ENCODE measurements around the gene COL4A4. TPM values are rescaled to one million over a fixed set of nuclear protein-coding genes. Genes with fewer than 3 reads are reported as not detected.
"Not testable (repeated sequence)": the region's sequence is repeated elsewhere in the genome, so short reads cannot be mapped to it uniquely, and the experiment has no call there.

The COL4A4 gene
- total and polyA plus RNA-seq, 7 experiments from 2014 or later, result 0.08 to 0.39 (median 0.19) TPM; not detected in 3

GRCh38 chr2:227098162-227098515 lies 65.9 kb downstream of the COL4A4 start:
- H3K36me3 ChIP-seq (ENCODE audit: control insufficient read depth in 2 of 3, insufficient read depth in 3 of 3, low read length in 3 of 3), result no peaks in the 10 kb centered on the region
- intact Hi-C loops (cut with micrococcal nuclease), result no loop called here
- ChIA-PET CTCF (no interaction called here), POLR2A (no interaction called here)
- H3K27ac ChIP-seq (ENCODE audit: low read depth, low read length), result no peak overlapping the region
- H3K4me3 ChIP-seq (ENCODE audit: low read length), result no peak overlapping the region
- DNase-seq (no peak), ATAC-seq (no peak)
- no peaks in the 10 kb centered on the region for H3K36me3 Mint-ChIP-seq
- peaks cover 0 to 2% (median 0%) of the 10 kb centered on the region in 11 donors for H3K9me3 Mint-ChIP-seq
- H3K27me3 ChIP-seq (ENCODE audit: control insufficient read depth in 2 of 2, insufficient read depth in 2 of 2, low read length in 2 of 2), result no peaks in the 10 kb centered on the region
- no peaks in the 10 kb centered on the region for H3K4me1 Mint-ChIP-seq
- no peaks in the 10 kb centered on the region for H3K9me3 ChIP-seq (ENCODE audit: control insufficient read depth in 2 of 3, low read length in 3 of 3)
- H3K4me1 ChIP-seq (ENCODE audit: control insufficient read depth in 2 of 2, insufficient read depth in 2 of 2, low read length in 2 of 2), result no peaks in the 10 kb centered on the region
- peaks cover 0 to 6% (median 0%) of the 10 kb centered on the region in 5 donors for H3K27me3 Mint-ChIP-seq
- no peak overlapping the region for H3K4me3 Mint-ChIP-seq
- H3K27ac Mint-ChIP-seq, result no peak overlapping the region

- peaks cover 0 to 3% (median 0%) of the 10 kb centered on the region in 11 donors for H3K9me3 Mint-ChIP-seq
- intact Hi-C loops (cut with micrococcal nuclease), result no loop called here
- no peak for DNase-seq
- no peaks in the 10 kb centered on the region for H3K36me3 ChIP-seq (ENCODE audit: control insufficient read depth in 2 of 3, insufficient read depth in 3 of 3, low read length in 3 of 3)
- H3K27ac ChIP-seq (ENCODE audit: low read depth, low read length), result no peak overlapping the region
- H3K36me3 Mint-ChIP-seq, result no peaks in the 10 kb centered on the region
- no peak overlapping the region for H3K4me3 ChIP-seq (ENCODE audit: low read length)
- no peaks in the 10 kb centered on the region for H3K27me3 ChIP-seq (ENCODE audit: control insufficient read depth in 2 of 2, insufficient read depth in 2 of 2, low read length in 2 of 2)
- no peak for ATAC-seq
- H3K4me3 Mint-ChIP-seq, result no peak overlapping the region
- H3K4me1 Mint-ChIP-seq, result no peaks in the 10 kb centered on the region
- no peak overlapping the region for H3K27ac Mint-ChIP-seq
- POLR2A ChIA-PET, result no interaction called here
- peaks cover 0 to 6% (median 0%) of the 10 kb centered on the region in 5 donors for H3K27me3 Mint-ChIP-seq
- CTCF ChIA-PET, result no interaction called here
- no peaks in the 10 kb centered on the region for H3K9me3 ChIP-seq (ENCODE audit: control insufficient read depth in 2 of 3, low read length in 3 of 3)
- no peaks in the 10 kb centered on the region for H3K4me1 ChIP-seq (ENCODE audit: control insufficient read depth in 2 of 2, insufficient read depth in 2 of 2, low read length in 2 of 2)
Measured at GRCh38 chr2:227097495-227098161, 66.4 kb downstream of the COL4A4 start.

- no peak overlapping the region for H3K27ac ChIP-seq (ENCODE audit: low read depth, low read length)
- Mint-ChIP-seq H3K4me3 (no peak overlapping the region), H3K27ac (no peak overlapping the region), H3K4me1 (no peaks in the 10 kb centered on the region), H3K9me3 (peaks cover 0 to 3% (median 0%) of the 10 kb centered on the region in 11 donors), H3K27me3 (peaks cover 0 to 6% (median 0%) of the 10 kb centered on the region in 5 donors), H3K36me3 (no peaks in the 10 kb centered on the region)
- no peak for ATAC-seq
- H3K27me3 ChIP-seq (ENCODE audit: control insufficient read depth in 2 of 2, insufficient read depth in 2 of 2, low read length in 2 of 2), result no peaks in the 10 kb centered on the region
- DNase-seq, result no peak
- no peaks in the 10 kb centered on the region for H3K9me3 ChIP-seq (ENCODE audit: control insufficient read depth in 2 of 3, low read length in 3 of 3)
- no peak overlapping the region for H3K4me3 ChIP-seq (ENCODE audit: low read length)
- H3K36me3 ChIP-seq (ENCODE audit: control insufficient read depth in 2 of 3, insufficient read depth in 3 of 3, low read length in 3 of 3), result no peaks in the 10 kb centered on the region
- intact Hi-C loops (cut with micrococcal nuclease), result no loop called here
- ChIA-PET POLR2A (no interaction called here), CTCF (no interaction called here)
- H3K4me1 ChIP-seq (ENCODE audit: control insufficient read depth in 2 of 2, insufficient read depth in 2 of 2, low read length in 2 of 2), result no peaks in the 10 kb centered on the region
Measured at GRCh38 chr2:227095346-227095745, 68.7 kb downstream of the COL4A4 start.

- Histone ChIP-seq H3K4me1 (ENCODE audit: control insufficient read depth in 2 of 2, insufficient read depth in 2 of 2, low read length in 2 of 2) (no peaks in the 10 kb centered on the region), H3K36me3 (ENCODE audit: control insufficient read depth in 2 of 3, insufficient read depth in 3 of 3, low read length in 3 of 3) (no peaks in the 10 kb centered on the region), H3K9me3 (ENCODE audit: control insufficient read depth in 2 of 3, low read length in 3 of 3) (no peaks in the 10 kb centered on the region), H3K27me3 (ENCODE audit: control insufficient read depth in 2 of 2, insufficient read depth in 2 of 2, low read length in 2 of 2) (no peaks in the 10 kb centered on the region), H3K4me3 (ENCODE audit: low read length) (no peak overlapping the region), H3K27ac (ENCODE audit: low read depth, low read length) (no peak overlapping the region)
- no peaks in the 10 kb centered on the region for H3K4me1 Mint-ChIP-seq
- H3K27ac Mint-ChIP-seq, result no peak overlapping the region
- POLR2A ChIA-PET, result interaction anchor here (0.6 kb wide), 1 partner anchor 9 kb away, joined by 3 read pairs; no protein-coding TSS in a partner anchor
- H3K27me3 Mint-ChIP-seq, result peaks cover 2 to 30% (median 14%) of the 10 kb centered on the region in 5 donors
- H3K4me3 Mint-ChIP-seq, result no peak overlapping the region
- no peak for DNase-seq
- H3K9me3 Mint-ChIP-seq, result peaks cover 0 to 2% (median 0%) of the 10 kb centered on the region in 11 donors
- no peaks in the 10 kb centered on the region for H3K36me3 Mint-ChIP-seq
- no peak for ATAC-seq
- intact Hi-C loops (cut with micrococcal nuclease), result no loop called here
- CTCF ChIA-PET, result no interaction called here
Measured at GRCh38 chr2:227082286-227082685, 81.7 kb downstream of the COL4A4 start.

GRCh38 chr2:227079726-227080125 lies 84.3 kb downstream of the COL4A4 start:
- Mint-ChIP-seq H3K36me3 (no peaks in the 10 kb centered on the region), H3K27me3 (peaks cover 0 to 28% (median 13%) of the 10 kb centered on the region in 5 donors), H3K27ac (no peak overlapping the region), H3K4me1 (no peaks in the 10 kb centered on the region), H3K9me3 (peaks cover 0 to 5% (median 0%) of the 10 kb centered on the region in 11 donors), H3K4me3 (no peak overlapping the region)
- no peak for DNase-seq
- Histone ChIP-seq H3K4me1 (ENCODE audit: control insufficient read depth in 2 of 2, insufficient read depth in 2 of 2, low read length in 2 of 2) (no peaks in the 10 kb centered on the region), H3K27ac (ENCODE audit: low read depth, low read length) (no peak overlapping the region), H3K27me3 (ENCODE audit: control insufficient read depth in 2 of 2, insufficient read depth in 2 of 2, low read length in 2 of 2) (no peaks in the 10 kb centered on the region), H3K36me3 (ENCODE audit: control insufficient read depth in 2 of 3, insufficient read depth in 3 of 3, low read length in 3 of 3) (no peaks in the 10 kb centered on the region), H3K4me3 (ENCODE audit: low read length) (no peak overlapping the region), H3K9me3 (ENCODE audit: control insufficient read depth in 2 of 3, low read length in 3 of 3) (no peaks in the 10 kb centered on the region)
- ChIA-PET POLR2A (no interaction called here), CTCF (no interaction called here)
- intact Hi-C loops (cut with micrococcal nuclease), result no loop called here
- ATAC-seq, result no peak

GRCh38 chr2:227065065-227065464 lies 98.9 kb downstream of the COL4A4 start:
- ATAC-seq; H3K4me3 ChIP-seq (ENCODE audit: low read length); H3K4me1 Mint-ChIP-seq; H3K9me3 ChIP-seq (ENCODE audit: control insufficient read depth in 2 of 3, low read length in 3 of 3); intact Hi-C loops (cut with micrococcal nuclease); H3K36me3 ChIP-seq (ENCODE audit: control insufficient read depth in 2 of 3, insufficient read depth in 3 of 3, low read length in 3 of 3); H3K36me3 Mint-ChIP-seq; H3K4me1 ChIP-seq (ENCODE audit: control insufficient read depth in 2 of 2, insufficient read depth in 2 of 2, low read length in 2 of 2); DNase-seq; POLR2A ChIA-PET; H3K27ac ChIP-seq (ENCODE audit: low read depth, low read length); CTCF ChIA-PET; H3K4me3 Mint-ChIP-seq; H3K27me3 ChIP-seq (ENCODE audit: control insufficient read depth in 2 of 2, insufficient read depth in 2 of 2, low read length in 2 of 2); H3K27ac Mint-ChIP-seq: not testable (repeated sequence)
- peaks cover 0 to 16% (median 3%) of the 10 kb centered on the region in 11 donors for H3K9me3 Mint-ChIP-seq
- H3K27me3 Mint-ChIP-seq, result peaks cover 0 to 24% (median 20%) of the 10 kb centered on the region in 5 donors

GRCh38 chr2:227058888-227059399 lies 105.1 kb downstream of the COL4A4 start:
- Mint-ChIP-seq H3K36me3 (peaks cover 0 to 2% (median 0%) of the 10 kb centered on the region in 5 donors), H3K27me3 (peaks cover 0 to 32% (median 14%) of the 10 kb centered on the region in 5 donors), H3K9me3 (peaks cover 0 to 2% (median 0%) of the 10 kb centered on the region in 11 donors), H3K4me1 (no peaks in the 10 kb centered on the region), H3K27ac (no peak overlapping the region), H3K4me3 (no peak overlapping the region)
- H3K4me1 ChIP-seq (ENCODE audit: control insufficient read depth in 2 of 2, insufficient read depth in 2 of 2, low read length in 2 of 2), result no peaks in the 10 kb centered on the region
- no peak for DNase-seq
- H3K27me3 ChIP-seq (ENCODE audit: control insufficient read depth in 2 of 2, insufficient read depth in 2 of 2, low read length in 2 of 2), result peaks cover 0 to 2% of the 10 kb centered on the region in 2 donors
- ATAC-seq, result no peak
- no peaks in the 10 kb centered on the region for H3K9me3 ChIP-seq (ENCODE audit: control insufficient read depth in 2 of 3, low read length in 3 of 3)
- POLR2A ChIA-PET, result no interaction called here
- H3K27ac ChIP-seq (ENCODE audit: low read depth, low read length), result no peak overlapping the region
- no peaks in the 10 kb centered on the region for H3K36me3 ChIP-seq (ENCODE audit: control insufficient read depth in 2 of 3, insufficient read depth in 3 of 3, low read length in 3 of 3)
- H3K4me3 ChIP-seq (ENCODE audit: low read length), result no peak overlapping the region
- CTCF ChIA-PET, result no interaction called here
- intact Hi-C loops (cut with micrococcal nuclease), result no loop called here
